Upper lobe of left lung (tissue), 4 donors: ENCODE results near the gene GRAMD4.

Experiments
- EP300 ChIP-seq, 4 donors: sonication (generic); formaldehyde crosslinking; IDR thresholded peaks; one replicate each; pipeline ENCODE4 v1.5.1; 2017; ENCODE audit warnings: antibody characterized with exemption in 4 of 4, control low read depth in 2 of 4
- POLR2A ChIP-seq, 4 donors: fragments of 450-650 bp; IDR thresholded peaks; one replicate each; pipeline ENCODE4 v1.5.1; 2016 to 2017; ENCODE audit warnings: antibody characterized with exemption in 4 of 4, mild to moderate bottlenecking in 2 of 4
- POLR2AphosphoS5 ChIP-seq, 2 donors: sonication (generic); formaldehyde crosslinking; IDR thresholded peaks; one replicate each; pipeline ENCODE4 v1.5.1; 2017; ENCODE audit warnings: antibody characterized with exemption in 2 of 2
- TF ChIP-seq, protein P1 (sequence below), 6 experiments: fragments of 450-650 bp in 4 of 6; fragments of 200-600 bp in 2 of 6; sonication (generic) in 2 of 6; IDR thresholded peaks; one replicate each; pipeline ENCODE4 v1.5.1; 2016 to 2019; ENCODE audit warnings: antibody characterized with exemption in 6 of 6

DNA sequence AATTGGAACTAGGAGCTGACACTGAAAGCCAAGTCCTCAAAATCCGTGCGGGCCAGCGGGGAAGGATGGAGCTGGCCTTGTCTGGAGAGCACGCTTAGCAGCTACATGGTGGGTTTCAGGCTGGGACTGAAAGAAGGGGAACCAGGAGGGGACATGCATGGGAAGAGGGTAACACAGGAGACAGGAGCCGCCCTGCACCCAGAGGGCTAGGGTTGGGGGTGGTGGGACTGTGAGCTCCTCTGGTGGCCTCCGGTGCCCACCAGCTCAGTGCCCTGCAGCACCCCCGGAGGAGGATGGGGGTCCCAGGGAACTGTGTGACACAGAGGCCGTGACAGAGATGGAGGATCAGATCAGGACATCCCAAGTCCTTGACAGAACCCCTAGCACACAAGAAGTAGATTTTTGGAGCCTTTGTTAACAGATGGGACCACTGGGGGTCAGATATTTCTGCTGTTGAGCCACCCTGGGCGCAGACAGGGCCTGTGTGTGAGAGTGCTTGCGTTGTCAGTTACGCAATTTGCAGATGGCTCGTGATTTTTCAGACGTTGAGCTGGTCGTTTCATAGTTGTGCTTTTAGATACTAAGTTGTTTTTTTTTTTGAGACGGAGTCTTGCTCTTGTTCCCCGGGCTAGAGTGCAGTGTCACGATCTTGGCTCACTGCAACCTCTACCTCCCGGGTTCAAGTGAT, 21.3 kb upstream of the GRAMD4 start:
- TF ChIP-seq POLR2A (IDR thresholded peaks at IDR 0.05) = no peak
- TF ChIP-seq, protein P1, sequence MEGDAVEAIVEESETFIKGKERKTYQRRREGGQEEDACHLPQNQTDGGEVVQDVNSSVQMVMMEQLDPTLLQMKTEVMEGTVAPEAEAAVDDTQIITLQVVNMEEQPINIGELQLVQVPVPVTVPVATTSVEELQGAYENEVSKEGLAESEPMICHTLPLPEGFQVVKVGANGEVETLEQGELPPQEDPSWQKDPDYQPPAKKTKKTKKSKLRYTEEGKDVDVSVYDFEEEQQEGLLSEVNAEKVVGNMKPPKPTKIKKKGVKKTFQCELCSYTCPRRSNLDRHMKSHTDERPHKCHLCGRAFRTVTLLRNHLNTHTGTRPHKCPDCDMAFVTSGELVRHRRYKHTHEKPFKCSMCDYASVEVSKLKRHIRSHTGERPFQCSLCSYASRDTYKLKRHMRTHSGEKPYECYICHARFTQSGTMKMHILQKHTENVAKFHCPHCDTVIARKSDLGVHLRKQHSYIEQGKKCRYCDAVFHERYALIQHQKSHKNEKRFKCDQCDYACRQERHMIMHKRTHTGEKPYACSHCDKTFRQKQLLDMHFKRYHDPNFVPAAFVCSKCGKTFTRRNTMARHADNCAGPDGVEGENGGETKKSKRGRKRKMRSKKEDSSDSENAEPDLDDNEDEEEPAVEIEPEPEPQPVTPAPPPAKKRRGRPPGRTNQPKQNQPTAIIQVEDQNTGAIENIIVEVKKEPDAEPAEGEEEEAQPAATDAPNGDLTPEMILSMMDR (IDR thresholded peaks at IDR 0.05) = no peak
- TF ChIP-seq POLR2AphosphoS5 (IDR thresholded peaks at IDR 0.05) = peak; percentile 23 to 57
- TF ChIP-seq EP300 (IDR thresholded peaks at IDR 0.05) = peak in 2 of 4 donors; percentile 40 to 50
